Measurements from ENCODE around the gene FEZF1. TPM values are rescaled to one million over a fixed set of nuclear protein-coding genes. Genes with fewer than 3 reads are reported as not detected.

The FEZF1 gene
- total RNA-seq (not detected), polyA plus RNA-seq (under 1 TPM in 1 of 3 donors, not detected in 2; 0.04 TPM)
- long read RNA-seq, donor 1 = 0 reads
- long read RNA-seq, donor 2 = 0 reads

DNA sequence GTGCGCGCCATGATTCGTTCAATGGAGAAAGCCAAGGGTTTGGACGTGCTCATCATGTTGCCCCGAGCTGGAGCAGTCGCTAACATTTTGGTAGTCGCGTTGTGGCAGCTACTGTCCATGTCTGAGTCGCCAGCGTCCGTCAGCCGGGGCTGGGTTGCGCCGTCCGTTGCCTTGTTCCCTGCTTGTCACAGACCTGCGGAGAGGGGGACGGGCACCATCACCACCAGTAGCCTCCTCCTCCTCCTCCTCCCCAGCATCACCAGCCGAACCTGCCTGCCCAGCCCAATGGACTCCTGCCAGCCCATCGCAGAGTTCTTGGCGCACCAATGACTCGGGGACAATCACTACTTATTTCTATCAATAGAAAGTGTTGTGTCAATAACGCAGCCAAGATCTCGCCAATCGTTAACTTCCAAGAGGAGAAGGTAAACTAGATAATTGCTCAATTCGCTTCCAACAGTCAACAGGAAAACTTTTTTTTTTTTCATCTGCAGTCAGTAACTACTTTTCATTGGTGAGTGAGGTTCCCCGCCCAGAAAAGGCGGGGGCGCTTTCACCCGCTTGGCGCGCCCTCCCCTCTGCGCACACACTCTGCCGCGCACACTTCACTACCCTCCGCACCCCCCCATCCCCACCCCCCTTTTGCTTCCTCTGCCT, at the start of gene FEZF1:
FEZF1 (minus strand) TSS at position 432 of the 657 bp plus-strand sequence; CDS start at position 119, 313 bp downstream.
- H3K4me1 ChIP-seq = peaks cover 0 to 46% (median 19%) of the 10 kb centered on the region in 6 donors
- H3K9me3 ChIP-seq = peaks cover 0 to 16% (median 0%) of the 10 kb centered on the region in 8 donors
- peak within 1 kb of the TSS in 6 of 8 donors; percentile 10 to 56 (median 20) for H3K4me3 ChIP-seq
- no peak within 1 kb of the TSS for H3K27ac ChIP-seq
- peak; percentile 61 for DNase-seq
- no peaks in the 10 kb centered on the region for H3K36me3 ChIP-seq
- peaks cover 12 to 100% (median 97%) of the 10 kb centered on the region in 7 donors for H3K27me3 ChIP-seq (replicated peaks in 1 of 7)
- intact Hi-C loops (cut with DNase I; ENCODE audit: low total_unique reads) = no loop called here
- TF ChIP-seq POLR2A (IDR thresholded peaks at IDR 0.05) (no peak), POLR2AphosphoS5 (IDR thresholded peaks at IDR 0.05) (no peak)
- TF ChIP-seq, protein P1, sequence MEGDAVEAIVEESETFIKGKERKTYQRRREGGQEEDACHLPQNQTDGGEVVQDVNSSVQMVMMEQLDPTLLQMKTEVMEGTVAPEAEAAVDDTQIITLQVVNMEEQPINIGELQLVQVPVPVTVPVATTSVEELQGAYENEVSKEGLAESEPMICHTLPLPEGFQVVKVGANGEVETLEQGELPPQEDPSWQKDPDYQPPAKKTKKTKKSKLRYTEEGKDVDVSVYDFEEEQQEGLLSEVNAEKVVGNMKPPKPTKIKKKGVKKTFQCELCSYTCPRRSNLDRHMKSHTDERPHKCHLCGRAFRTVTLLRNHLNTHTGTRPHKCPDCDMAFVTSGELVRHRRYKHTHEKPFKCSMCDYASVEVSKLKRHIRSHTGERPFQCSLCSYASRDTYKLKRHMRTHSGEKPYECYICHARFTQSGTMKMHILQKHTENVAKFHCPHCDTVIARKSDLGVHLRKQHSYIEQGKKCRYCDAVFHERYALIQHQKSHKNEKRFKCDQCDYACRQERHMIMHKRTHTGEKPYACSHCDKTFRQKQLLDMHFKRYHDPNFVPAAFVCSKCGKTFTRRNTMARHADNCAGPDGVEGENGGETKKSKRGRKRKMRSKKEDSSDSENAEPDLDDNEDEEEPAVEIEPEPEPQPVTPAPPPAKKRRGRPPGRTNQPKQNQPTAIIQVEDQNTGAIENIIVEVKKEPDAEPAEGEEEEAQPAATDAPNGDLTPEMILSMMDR (IDR thresholded peaks at IDR 0.05 in 8 of 11, conservative IDR thresholded peaks at IDR 0.05 in 3 of 11) = no peak
- WGBS, 5 donors = 7 to 10% (median 8%) methylated on average over 35 of the region's 35 CpGs

DNA sequence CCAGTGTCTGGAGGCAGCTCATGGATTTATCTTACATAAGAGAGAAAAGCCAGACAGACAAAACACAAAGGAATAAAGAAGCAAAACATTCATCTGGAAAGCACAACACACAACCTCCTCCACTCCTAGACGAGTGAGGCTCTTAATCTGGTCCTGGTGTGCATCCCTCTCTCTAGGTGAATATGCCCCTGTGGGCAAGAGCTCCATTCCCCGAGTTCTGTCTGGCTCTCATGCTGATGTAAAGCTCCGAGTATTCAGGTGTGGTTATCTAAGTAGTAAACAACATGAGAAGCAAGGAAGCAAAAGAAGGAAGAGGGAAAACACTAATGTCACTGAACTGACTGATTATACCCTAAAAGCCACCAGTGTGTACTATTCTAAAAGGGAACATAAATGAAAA, 47.9 kb upstream of the FEZF1 start:
- H3K27ac ChIP-seq = no peak overlapping the region
- 46 to 59% (median 59%) methylated on average over 3 of the region's 3 CpGs for WGBS, 5 donors

DNA sequence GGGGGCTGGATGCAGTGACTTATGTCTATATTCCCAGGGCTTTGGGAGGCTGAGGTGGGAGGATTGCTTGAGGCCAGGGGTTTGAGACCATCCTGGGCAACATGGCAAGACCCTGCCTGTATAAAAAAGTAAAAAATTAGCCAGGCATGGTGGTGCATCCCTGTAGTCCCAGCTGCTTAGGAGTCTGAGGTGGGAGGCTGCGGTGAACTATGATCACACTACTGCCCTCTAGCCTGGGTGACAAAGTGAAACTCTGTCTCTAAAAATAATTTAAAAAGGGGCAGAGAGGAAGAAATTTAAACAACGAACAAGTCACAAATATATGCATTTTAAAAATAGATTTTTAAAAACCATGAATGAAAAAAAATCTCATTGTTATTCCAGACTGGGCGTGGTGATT, 46.2 kb upstream of the FEZF1 start:
- H3K4me1 ChIP-seq = no peaks in the 10 kb centered on the region
- H3K27ac ChIP-seq = no peak overlapping the region
- no peak for TF ChIP-seq POLR2A (IDR thresholded peaks at IDR 0.05)
- TF ChIP-seq, protein P1 (IDR thresholded peaks at IDR 0.05 in 8 of 11, conservative IDR thresholded peaks at IDR 0.05 in 3 of 11) = no peak
- TF ChIP-seq POLR2AphosphoS5 (IDR thresholded peaks at IDR 0.05) = no peak
- WGBS, 5 donors = 75 to 88% (median 82%) methylated on average over 3 of the region's 3 CpGs
- intact Hi-C loops (cut with DNase I; ENCODE audit: low total_unique reads) = no loop called here
- no peaks in the 10 kb centered on the region for H3K27me3 ChIP-seq (replicated peaks in 1 of 7)
- H3K36me3 ChIP-seq = no peaks in the 10 kb centered on the region
- no peak overlapping the region for H3K4me3 ChIP-seq
- no peaks in the 10 kb centered on the region for H3K9me3 ChIP-seq
- no peak for DNase-seq

More for the DNA sequence above, 47.9 kb upstream of the FEZF1 start:
- TF ChIP-seq POLR2A (IDR thresholded peaks at IDR 0.05) = no peak
- Histone ChIP-seq H3K4me1 (no peaks in the 10 kb centered on the region), H3K36me3 (no peaks in the 10 kb centered on the region), H3K4me3 (no peak overlapping the region), H3K9me3 (no peaks in the 10 kb centered on the region), H3K27me3 (replicated peaks in 1 of 7) (no peaks in the 10 kb centered on the region)
- intact Hi-C loops (cut with DNase I; ENCODE audit: low total_unique reads) = no loop called here
- DNase-seq = no peak

DNA sequence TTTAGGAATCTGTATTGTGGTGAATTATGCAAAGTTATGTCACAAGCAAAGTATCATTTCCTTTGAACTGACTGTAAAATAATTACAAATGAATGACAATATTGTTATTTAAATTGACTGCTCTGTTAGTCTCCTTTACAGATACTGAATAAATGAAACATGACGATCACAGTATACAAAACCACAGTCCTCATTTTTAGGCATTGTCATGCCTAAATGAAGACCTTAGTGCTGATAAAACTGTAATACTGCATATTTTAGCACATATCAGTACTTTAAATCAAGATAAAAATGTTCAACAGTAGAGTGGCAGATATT, 39.7 kb upstream of the FEZF1 start:
- WGBS, 5 donors = 90 to 95% (median 91%) methylated on average over 1 of the region's 1 CpG
- Histone ChIP-seq H3K9me3 (no peaks in the 10 kb centered on the region), H3K4me1 (no peaks in the 10 kb centered on the region), H3K27ac (no peak overlapping the region), H3K4me3 (no peak overlapping the region), H3K27me3 (replicated peaks in 1 of 7) (no peaks in the 10 kb centered on the region), H3K36me3 (peaks cover 0 to 5% (median 0%) of the 10 kb centered on the region in 6 donors)
- intact Hi-C loops (cut with DNase I; ENCODE audit: low total_unique reads) = no loop called here
- TF ChIP-seq POLR2A (IDR thresholded peaks at IDR 0.05) (no peak), POLR2AphosphoS5 (IDR thresholded peaks at IDR 0.05) (no peak)
- TF ChIP-seq, protein P1 (IDR thresholded peaks at IDR 0.05 in 8 of 11, conservative IDR thresholded peaks at IDR 0.05 in 3 of 11) = no peak
- no peak for DNase-seq
